Measurements from ENCODE around the gene COX6B1.

DNA sequence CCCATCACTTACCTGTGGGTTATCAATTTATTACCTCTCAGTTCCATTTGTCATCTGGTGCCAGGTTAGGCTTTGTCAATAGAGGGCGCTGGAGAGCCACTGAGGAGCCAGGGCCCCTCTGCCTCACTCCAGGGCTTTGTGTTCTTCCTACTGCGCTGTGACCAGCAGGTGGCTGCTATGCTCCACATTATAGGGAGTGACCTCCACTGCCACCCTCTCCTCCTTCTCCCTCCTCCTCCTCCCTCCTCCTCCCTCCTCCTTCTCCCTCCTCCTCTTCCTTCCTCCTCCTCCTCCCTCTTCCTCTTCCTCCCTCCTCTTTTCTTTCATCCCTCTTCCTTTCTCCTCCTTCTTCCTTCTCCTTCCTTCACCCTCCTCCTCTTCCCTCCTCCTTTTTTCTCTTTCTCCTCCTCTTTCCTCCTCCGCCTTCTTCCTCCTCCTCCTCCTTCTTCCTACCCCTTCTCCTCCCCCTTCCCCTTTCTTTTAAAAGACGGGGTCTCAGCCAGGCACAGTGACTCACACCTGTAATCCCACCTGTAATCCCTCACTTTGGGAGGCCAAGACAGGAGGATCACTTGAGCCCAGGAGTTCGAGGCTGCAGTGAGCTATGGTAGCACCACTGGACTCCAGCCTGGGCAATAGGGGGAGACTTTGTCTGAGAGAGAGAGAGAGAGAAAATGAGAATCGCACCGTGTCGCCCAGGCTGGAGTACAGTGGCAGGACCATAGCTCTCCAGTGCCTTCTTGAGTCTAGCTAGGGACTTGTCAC lies 45.9 kb downstream of the COX6B1 start:
- TF ChIP-seq SMC3 (conservative IDR thresholded peaks at IDR 0.05; ENCODE audit: poor library complexity) = peak; percentile 72
- TF ChIP-seq, protein P1, sequence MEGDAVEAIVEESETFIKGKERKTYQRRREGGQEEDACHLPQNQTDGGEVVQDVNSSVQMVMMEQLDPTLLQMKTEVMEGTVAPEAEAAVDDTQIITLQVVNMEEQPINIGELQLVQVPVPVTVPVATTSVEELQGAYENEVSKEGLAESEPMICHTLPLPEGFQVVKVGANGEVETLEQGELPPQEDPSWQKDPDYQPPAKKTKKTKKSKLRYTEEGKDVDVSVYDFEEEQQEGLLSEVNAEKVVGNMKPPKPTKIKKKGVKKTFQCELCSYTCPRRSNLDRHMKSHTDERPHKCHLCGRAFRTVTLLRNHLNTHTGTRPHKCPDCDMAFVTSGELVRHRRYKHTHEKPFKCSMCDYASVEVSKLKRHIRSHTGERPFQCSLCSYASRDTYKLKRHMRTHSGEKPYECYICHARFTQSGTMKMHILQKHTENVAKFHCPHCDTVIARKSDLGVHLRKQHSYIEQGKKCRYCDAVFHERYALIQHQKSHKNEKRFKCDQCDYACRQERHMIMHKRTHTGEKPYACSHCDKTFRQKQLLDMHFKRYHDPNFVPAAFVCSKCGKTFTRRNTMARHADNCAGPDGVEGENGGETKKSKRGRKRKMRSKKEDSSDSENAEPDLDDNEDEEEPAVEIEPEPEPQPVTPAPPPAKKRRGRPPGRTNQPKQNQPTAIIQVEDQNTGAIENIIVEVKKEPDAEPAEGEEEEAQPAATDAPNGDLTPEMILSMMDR (IDR thresholded peaks at IDR 0.05; ENCODE audit: poor library complexity, severe bottlenecking) = peak; percentile 82
- TF ChIP-seq POLR2AphosphoS5 (IDR thresholded peaks at IDR 0.05) = no peak
- no peak for TF ChIP-seq EZH2 (IDR thresholded peaks at IDR 0.05; ENCODE audit: borderline replicate concordance, insufficient read depth, low read length, poor library complexity, severe bottlenecking)
